Measurements from ENCODE around the gene FGB.
"Not testable (repeated sequence)": the region's sequence is repeated elsewhere in the genome, so short reads cannot be mapped to it uniquely, and the experiment has no call there.

Gene FGB

DNA sequence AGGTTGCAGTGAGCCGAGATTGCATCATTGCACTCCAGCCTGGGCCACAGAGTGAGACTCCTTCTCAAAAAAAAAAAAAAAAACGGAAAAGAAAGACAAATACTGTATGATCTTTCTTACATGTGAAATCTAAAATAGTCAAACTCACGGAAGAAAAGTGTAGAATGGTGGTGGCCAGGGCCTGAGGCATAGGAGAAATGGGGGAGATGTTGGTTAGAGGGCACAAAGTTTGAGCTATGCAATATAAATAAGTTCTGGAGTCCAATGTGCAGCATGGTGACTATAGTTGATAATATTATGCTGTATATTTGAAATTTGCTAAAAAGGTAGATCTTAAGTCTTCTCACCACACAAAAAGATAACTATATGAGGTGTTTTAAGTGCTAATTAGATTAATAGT is 29.1 kb downstream of the FGB start:
- Histone ChIP-seq H3K27me3 (ENCODE audit: insufficient read depth, low read length) (peaks cover 10% of the 10 kb centered on the region), H2AFZ (ENCODE audit: low read depth, low read length) (no peak overlapping the region), H3K36me3 (ENCODE audit: insufficient read depth, low read length) (no peaks in the 10 kb centered on the region), H3K4me3 (ENCODE audit: low read length) (no peak overlapping the region), H3K9me3 (ENCODE audit: low read length) (no peaks in the 10 kb centered on the region), H3K4me1 (ENCODE audit: insufficient read depth, low read length) (no peaks in the 10 kb centered on the region)

DNA sequence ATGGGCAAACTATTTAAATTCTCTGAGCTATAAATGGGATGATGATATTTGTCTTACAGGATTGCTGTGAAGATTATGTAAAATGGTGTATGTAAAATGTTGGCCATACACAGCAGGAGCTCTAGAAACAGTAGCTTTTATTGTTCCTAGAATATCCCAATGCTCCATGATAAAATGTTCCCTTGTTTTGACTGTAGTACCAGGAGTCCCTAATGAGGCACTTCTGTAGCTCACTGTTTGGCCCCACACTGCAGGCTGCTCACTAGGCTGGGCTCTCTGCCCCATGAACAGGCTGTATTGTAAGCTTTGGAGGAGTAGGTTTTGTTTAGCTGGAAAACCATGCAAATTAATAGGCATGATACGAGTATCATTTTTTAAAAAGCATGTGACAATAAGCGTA is 31.1 kb downstream of the FGB start:
- H3K27me3 ChIP-seq (ENCODE audit: insufficient read depth, low read length): peaks cover 10% of the 10 kb centered on the region
- H3K36me3 ChIP-seq (ENCODE audit: insufficient read depth, low read length): no peaks in the 10 kb centered on the region
- H3K4me1 ChIP-seq (ENCODE audit: insufficient read depth, low read length): no peaks in the 10 kb centered on the region
- H3K9me3 ChIP-seq (ENCODE audit: low read length): no peaks in the 10 kb centered on the region
- no peak overlapping the region for H3K4me3 ChIP-seq (ENCODE audit: low read length)
- H2AFZ ChIP-seq (ENCODE audit: low read depth, low read length): no peak overlapping the region

DNA sequence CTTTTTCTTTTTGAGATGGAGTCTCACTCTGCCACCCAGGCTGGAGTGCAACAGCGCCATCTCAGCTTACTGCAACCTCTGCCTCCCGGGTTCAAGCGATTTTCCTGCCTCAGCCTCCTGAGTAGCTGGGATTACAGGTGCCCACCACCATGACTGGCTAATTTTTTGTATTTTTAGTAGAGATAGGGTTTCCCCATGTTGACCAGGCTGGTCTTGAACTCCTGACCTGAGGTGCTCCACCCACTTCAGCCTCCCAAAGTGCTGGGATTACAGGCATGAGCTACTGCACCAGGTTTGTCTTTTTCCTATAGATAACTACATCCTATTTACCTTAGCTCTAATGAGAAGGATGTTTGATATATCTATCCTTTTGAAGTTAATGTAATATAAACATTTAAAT is 31.5 kb downstream of the FGB start:
- H3K9me3 ChIP-seq (ENCODE audit: low read length); H3K27me3 ChIP-seq (ENCODE audit: insufficient read depth, low read length); H3K4me1 ChIP-seq (ENCODE audit: insufficient read depth, low read length); H2AFZ ChIP-seq (ENCODE audit: low read depth, low read length); H3K4me3 ChIP-seq (ENCODE audit: low read length); H3K36me3 ChIP-seq (ENCODE audit: insufficient read depth, low read length): not testable (repeated sequence)

DNA sequence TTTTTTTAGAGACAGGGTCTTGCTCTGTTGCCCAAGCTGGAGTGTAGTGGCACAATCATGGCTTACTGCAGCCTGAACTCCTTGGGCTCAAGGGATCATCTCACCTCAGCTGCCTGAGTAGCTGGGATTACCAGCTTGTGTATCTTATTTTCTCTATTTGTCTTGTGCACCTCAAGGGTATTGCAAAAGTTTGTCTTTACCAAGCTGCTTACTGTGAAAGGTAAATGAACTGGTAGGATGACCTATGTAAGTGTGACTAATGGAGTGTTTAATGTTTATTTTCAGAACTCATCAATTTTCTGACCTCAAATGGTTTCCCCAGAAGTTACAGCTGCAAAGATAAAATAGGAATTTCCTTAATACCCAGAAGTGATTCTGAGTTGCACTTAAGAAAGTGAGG is 33.0 kb downstream of the FGB start:
- no peak overlapping the region for H3K4me3 ChIP-seq (ENCODE audit: low read length)
- H3K27me3 ChIP-seq (ENCODE audit: insufficient read depth, low read length): no peaks in the 10 kb centered on the region
- no peaks in the 10 kb centered on the region for H3K36me3 ChIP-seq (ENCODE audit: insufficient read depth, low read length)
- H2AFZ ChIP-seq (ENCODE audit: low read depth, low read length): no peak overlapping the region
- H3K4me1 ChIP-seq (ENCODE audit: insufficient read depth, low read length): no peaks in the 10 kb centered on the region
- no peaks in the 10 kb centered on the region for H3K9me3 ChIP-seq (ENCODE audit: low read length)

DNA sequence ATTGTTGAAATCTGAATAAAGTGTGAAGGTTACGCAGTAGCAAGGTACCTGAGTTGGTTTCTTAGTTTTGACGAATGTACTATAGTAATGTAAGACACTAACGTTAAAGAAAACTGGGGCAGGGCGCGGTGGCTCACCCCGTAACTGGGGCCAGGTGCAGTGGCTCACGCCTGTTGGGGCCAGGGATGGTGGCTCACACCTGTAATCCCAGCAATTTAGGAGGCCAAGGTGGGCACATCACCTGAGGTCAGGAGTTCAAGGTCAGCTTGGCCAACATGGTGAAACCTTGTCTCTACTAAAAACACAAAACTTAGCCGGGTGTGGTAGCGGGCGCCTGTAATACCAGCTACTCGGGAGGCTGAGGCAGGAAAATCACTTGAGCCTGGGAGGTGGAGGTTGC is 34.5 kb downstream of the FGB start:
- not testable (repeated sequence) for H3K4me3 ChIP-seq (ENCODE audit: low read length); H3K27me3 ChIP-seq (ENCODE audit: insufficient read depth, low read length); H3K36me3 ChIP-seq (ENCODE audit: insufficient read depth, low read length); H3K9me3 ChIP-seq (ENCODE audit: low read length); H2AFZ ChIP-seq (ENCODE audit: low read depth, low read length); H3K4me1 ChIP-seq (ENCODE audit: insufficient read depth, low read length)

DNA sequence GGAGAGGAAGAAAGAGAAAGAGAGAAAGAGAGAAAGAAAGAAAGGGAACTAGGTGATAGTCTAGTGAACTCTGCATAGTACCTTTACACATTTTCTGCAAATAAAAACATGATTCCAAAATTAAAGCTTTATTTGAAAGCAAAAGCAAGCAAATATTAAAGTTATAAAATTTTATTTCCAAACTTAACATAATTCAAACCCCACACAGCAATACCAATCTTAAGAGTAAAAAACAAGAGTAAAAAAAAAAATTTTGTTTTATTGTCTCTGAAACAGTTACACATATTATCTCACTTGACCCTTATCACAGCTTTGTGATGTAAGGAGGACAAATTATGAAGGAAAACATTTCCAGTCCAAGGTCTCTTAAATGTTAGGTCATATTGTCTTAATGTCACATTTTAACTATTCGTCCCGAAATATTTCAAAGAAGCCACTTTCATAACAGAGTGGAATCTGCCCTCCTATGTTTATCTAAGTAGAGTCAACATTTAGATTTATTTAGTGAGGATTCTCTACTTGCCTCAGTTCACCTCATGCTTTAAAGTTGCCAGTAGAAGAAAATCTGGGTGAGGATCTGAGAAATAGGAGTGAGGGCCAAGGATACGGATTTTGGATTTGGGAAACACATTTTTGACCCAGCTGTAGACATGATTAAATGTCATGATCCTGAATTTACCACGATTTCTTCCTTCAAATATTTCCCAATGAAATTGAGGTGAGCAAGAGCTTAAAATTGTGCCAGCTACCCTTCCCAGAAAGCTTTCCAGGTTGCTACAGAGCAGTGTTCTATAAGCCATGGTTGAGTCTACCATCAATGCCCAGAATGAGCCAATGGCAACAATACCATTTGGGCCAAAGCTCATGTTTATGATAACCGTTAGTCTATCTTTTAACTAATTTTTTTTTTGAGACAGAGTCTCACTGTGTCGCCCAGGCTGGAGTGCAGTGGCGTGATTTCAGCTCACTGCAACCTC is 35.3 kb downstream of the FGB start:
- H3K4me3 ChIP-seq (ENCODE audit: low read length): no peak overlapping the region
- no peaks in the 10 kb centered on the region for H3K36me3 ChIP-seq (ENCODE audit: insufficient read depth, low read length)
- no peaks in the 10 kb centered on the region for H3K9me3 ChIP-seq (ENCODE audit: low read length)
- H3K4me1 ChIP-seq (ENCODE audit: insufficient read depth, low read length): no peaks in the 10 kb centered on the region
- H3K27me3 ChIP-seq (ENCODE audit: insufficient read depth, low read length): no peaks in the 10 kb centered on the region
- H2AFZ ChIP-seq (ENCODE audit: low read depth, low read length): no peak overlapping the region

DNA sequence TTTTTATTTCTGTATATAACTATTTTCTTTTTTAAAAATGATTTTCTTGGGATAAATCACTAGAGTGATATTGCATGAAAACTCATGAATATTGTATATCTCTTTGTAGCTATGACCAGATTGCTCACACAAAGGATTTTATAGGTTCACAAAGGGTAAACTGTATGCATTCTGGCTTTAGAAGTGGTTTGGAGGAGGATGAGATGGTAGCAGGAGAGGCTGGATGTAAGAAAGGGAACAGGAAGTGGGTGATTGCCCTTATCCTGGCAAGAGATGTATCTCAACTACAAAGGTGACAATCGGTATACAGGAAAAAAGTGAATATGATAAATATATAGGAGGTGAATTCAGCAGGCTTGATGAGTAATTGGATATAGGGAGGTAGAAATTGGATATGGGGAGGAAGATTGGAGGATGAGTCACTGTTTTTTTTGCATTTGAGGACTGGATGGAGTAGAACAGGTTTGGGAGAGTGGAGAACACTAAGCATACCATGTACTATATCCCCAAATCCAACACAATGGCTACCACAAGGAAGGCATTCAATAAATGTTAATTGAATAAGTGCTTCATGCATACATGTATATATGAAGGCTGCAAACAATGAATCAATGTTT is 39.7 kb downstream of the FGB start:
- Histone ChIP-seq H2AFZ (ENCODE audit: low read depth, low read length) (no peak overlapping the region), H3K4me1 (ENCODE audit: insufficient read depth, low read length) (no peaks in the 10 kb centered on the region), H3K4me3 (ENCODE audit: low read length) (no peak overlapping the region), H3K9me3 (ENCODE audit: low read length) (no peaks in the 10 kb centered on the region), H3K27me3 (ENCODE audit: insufficient read depth, low read length) (no peaks in the 10 kb centered on the region), H3K36me3 (ENCODE audit: insufficient read depth, low read length) (no peaks in the 10 kb centered on the region)

DNA sequence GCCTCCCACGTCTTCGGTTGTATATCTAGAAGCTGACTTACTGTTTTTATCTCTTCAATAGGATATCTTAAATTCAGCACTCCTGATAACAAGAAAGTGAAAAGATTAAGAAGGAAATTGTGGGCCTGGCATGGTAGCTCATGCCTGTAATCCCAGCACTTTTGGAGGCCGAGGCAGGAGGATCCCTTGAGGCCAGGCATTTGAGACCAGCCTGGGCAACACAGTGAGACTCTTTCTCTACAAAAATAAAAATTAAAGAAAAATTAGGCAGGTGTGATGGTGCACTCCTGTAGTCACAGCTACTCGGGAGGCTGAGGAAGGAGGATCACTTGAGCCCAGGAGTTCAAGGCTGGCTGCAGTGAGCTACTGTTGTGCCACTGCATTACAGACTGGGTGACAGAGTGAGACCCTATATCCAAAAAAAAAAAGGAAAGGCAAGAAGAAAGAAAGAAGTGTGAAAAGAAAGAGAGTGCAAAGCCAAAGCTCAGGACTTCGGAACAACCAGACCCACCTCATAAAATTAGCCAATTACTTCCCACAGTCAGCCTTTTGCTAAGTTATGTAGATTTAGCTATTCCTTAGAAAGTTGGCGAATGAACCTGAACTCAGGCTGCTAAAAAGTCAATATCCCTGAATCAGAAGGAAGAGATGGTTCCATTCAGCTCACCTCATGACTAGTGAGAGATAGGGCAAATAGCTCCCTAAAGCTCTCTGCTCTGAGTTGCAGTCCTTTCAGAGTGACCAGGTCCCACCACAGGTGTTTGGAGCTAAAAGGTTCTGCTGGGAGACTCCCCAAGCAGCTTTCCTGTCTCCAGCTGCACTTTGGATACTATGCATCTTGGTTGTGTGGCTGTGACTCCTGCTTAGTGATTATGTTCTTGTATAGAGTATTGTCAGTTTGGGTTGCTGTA is 40.5 kb downstream of the FGB start:
- H3K9me3 ChIP-seq (ENCODE audit: low read length): no peaks in the 10 kb centered on the region
- H3K4me1 ChIP-seq (ENCODE audit: insufficient read depth, low read length): no peaks in the 10 kb centered on the region
- H3K27me3 ChIP-seq (ENCODE audit: insufficient read depth, low read length): no peaks in the 10 kb centered on the region
- no peak overlapping the region for H3K4me3 ChIP-seq (ENCODE audit: low read length)
- no peak overlapping the region for H2AFZ ChIP-seq (ENCODE audit: low read depth, low read length)
- H3K36me3 ChIP-seq (ENCODE audit: insufficient read depth, low read length): no peaks in the 10 kb centered on the region

DNA sequence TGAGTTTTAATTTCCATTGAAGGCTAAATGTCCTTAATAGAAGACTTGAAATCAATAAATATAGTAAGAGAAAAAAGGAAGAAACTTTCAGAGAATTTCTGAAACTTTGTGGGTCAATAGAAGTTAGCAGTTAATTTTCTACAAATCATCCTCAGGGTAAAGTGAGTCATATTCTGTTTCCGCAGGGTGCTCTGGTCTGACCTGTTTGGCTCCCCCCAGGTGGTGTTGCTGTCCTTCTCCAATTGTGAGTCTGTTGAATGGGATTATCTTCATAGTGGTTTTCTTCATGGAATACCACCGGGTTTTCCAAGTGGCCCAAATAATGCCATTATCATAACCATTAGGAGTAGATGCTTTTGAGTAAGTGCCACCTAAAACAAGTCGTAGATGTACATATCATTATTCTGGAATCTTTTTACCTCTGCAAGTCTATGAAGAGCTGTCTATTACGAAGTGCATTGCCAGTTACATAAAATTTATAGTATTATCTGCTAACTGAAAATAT is 41.9 kb downstream of the FGB start:
- no peak overlapping the region for H3K4me3 ChIP-seq (ENCODE audit: low read length)
- no peak overlapping the region for H2AFZ ChIP-seq (ENCODE audit: low read depth, low read length)
- H3K4me1 ChIP-seq (ENCODE audit: insufficient read depth, low read length): no peaks in the 10 kb centered on the region
- no peaks in the 10 kb centered on the region for H3K36me3 ChIP-seq (ENCODE audit: insufficient read depth, low read length)
- H3K27me3 ChIP-seq (ENCODE audit: insufficient read depth, low read length): peaks cover 2% of the 10 kb centered on the region
- no peaks in the 10 kb centered on the region for H3K9me3 ChIP-seq (ENCODE audit: low read length)

DNA sequence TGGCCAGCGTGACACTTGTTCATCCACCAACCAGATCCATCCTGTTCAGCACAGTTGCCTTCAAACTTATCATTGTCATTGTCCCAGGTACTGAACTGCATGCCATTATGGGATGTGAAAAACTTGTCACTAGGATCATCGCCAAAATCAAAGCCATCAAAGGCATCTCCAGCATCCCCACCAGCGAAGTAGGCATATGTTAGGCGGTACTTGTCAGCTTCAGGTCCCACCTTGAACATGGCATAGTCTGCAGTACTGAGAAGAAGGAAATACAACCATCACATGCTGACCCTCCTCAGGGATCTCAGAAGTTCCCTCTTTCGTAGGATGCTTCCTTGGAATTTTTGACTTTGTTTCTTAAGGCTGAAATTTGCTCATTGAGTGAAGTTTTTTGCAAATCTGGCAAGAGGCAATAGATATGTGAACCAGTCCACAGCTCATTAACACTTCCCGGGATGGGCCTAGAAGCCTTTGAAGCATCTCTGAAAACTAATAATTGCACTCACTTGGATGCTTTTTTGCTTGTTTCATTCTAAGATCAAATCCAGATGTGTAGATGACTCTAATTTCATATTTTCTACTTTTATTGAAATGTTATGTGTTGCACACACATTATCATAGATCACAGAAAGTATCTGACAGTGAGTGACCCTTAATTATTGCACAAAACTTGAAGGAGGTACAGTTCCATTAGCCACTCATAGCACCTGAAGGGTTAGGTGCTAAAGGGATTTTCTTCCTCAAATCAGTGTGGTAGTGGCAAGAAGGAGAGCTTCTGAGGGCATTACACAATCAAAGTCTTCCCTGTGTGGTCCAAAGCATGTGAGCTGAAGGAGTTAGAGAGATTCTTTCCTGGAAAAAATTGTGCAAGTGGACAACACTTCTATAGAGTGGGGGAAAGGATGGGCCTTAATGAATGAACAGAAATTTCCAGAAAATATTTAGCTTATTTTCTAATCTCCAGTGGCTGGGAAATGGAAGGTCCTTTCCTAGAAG is 44.2 kb downstream of the FGB start:
- no peaks in the 10 kb centered on the region for H3K4me1 ChIP-seq (ENCODE audit: insufficient read depth, low read length)
- H3K36me3 ChIP-seq (ENCODE audit: insufficient read depth, low read length): no peaks in the 10 kb centered on the region

DNA sequence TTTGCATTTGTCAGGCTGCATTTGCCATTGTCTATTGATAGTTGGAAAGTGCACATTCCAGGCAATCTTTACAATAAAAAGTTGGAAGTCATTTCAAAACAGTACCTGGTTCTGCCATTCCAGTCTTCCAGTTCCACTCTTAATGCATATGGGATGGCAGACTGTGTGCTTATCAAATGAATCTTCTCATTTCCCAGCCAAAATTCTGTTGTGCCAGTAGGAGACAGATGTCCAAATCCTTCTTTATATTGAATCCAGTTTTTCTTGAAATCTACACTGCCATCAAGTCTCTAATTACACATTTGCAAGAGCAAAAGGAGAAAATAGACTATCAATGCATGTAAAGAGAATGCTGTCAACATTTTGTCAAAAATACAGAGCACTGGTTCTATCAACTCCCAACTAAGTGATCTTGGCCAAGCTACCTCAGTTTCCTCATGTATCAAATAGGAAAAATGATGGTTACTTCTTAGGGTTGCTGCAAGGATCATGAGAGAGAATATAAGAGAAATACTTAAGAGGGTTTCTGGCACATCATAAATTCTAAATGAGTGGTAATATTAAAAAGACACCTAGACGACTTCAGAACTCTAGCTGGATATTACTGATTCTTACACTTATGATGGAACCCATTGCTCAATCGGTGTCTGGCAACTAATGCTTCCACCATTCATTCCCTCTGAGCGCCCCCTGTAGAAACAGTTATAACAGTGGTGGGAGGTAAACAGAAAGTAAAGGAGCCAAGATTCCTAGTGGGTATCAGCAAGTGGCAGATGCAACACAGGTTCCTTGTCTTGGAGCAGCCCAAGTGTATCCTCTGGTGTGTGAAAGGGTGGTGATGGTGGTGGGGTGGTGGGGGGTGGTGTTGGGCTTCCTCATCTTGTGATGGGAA is 45.8 kb downstream of the FGB start:
- H3K4me1 ChIP-seq (ENCODE audit: insufficient read depth, low read length): no peaks in the 10 kb centered on the region
- peaks cover 2% of the 10 kb centered on the region for H3K27me3 ChIP-seq (ENCODE audit: insufficient read depth, low read length)
- H3K36me3 ChIP-seq (ENCODE audit: insufficient read depth, low read length): no peaks in the 10 kb centered on the region
- H3K4me3 ChIP-seq (ENCODE audit: low read length): no peak overlapping the region
- H3K9me3 ChIP-seq (ENCODE audit: low read length): no peaks in the 10 kb centered on the region
- H2AFZ ChIP-seq (ENCODE audit: low read depth, low read length): no peak overlapping the region

More for the DNA sequence above, 44.2 kb downstream of the FGB start:
- Histone ChIP-seq H3K27me3 (ENCODE audit: insufficient read depth, low read length) (peaks cover 2% of the 10 kb centered on the region), H2AFZ (ENCODE audit: low read depth, low read length) (no peak overlapping the region), H3K4me3 (ENCODE audit: low read length) (no peak overlapping the region), H3K9me3 (ENCODE audit: low read length) (no peaks in the 10 kb centered on the region)

Measured in neuron (in vitro differentiated cells).